ENCODE results near the gene AKAP13. TPM values are rescaled to one million over a fixed set of nuclear protein-coding genes. Genes with fewer than 3 reads are reported as not detected.
A peak's percentile ranks its signal among the peaks of the same experiment; 100 is the strongest.

Gene AKAP13
- polyA plus RNA-seq, 3 donors: 47.9 to 99.7 (median 92.6) TPM

DNA sequence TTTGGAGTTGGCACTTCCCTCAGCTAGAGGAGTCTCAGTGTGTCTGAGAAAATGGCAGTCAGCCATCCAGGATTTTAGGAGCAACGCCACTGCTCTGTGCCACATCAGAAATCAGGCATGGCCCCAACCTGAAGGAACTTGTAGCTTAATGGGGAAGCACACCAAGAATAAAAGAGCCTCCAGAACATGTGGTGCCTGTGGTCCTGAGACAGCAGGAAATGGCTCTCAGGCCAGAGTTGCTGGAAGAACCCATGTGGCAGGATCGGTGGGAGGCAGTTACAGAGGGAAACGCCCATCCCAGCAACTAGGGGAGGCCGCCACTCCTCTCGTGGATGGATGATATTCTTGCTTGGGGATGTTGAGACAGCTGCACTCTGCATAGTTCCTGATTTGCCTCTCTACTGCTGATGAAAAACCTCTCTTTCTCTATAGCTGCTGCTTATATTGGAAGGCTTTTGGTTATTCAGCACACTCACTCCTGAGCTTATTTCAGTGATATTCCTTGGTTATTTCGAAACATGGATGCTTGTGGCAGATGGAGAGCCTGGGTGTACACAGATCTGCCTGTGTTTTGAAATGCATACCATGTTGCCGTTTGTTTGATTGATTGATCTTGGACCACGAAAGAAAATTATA is 361.9 kb downstream of the AKAP13 start:
- 37% methylated on average over 8 of the region's 8 CpGs for WGBS (ENCODE audit: insufficient coverage)
- Histone ChIP-seq H3K79me2 (ENCODE audit: insufficient read depth, low read length) (no peaks in the 10 kb centered on the region), H3K4me1 (ENCODE audit: control insufficient read depth in 1 of 2, insufficient read depth in 2 of 2, low read length in 2 of 2) (no peaks in the 10 kb centered on the region), H3K27ac (ENCODE audit: low read depth in 1 of 2, low read length in 2 of 2) (peak overlapping the region in 1 of 2 donors; percentile 49), H3K9me3 (replicated peaks in 1 of 2; ENCODE audit: control insufficient read depth in 1 of 2, insufficient read depth in 1 of 2, low read length in 2 of 2) (no peaks in the 10 kb centered on the region), H4K20me1 (ENCODE audit: insufficient read depth, low read length) (peaks cover 100% of the 10 kb centered on the region), H2AFZ (ENCODE audit: insufficient read depth, low read depth, low read length, poor library complexity, severe bottlenecking) (no peak overlapping the region), H3K9ac (ENCODE audit: insufficient read depth, low read length, poor library complexity, severe bottlenecking) (no peak overlapping the region), H3K27me3 (ENCODE audit: control insufficient read depth in 2 of 2, insufficient read depth in 2 of 2, low read length in 2 of 2) (no peaks in the 10 kb centered on the region), H3K4me2 (replicated peaks; ENCODE audit: extremely low read depth, low read length, poor library complexity, severe bottlenecking) (no peak overlapping the region), H3K4me3 (replicated peaks in 1 of 3; ENCODE audit: low read depth in 2 of 3, low read length in 3 of 3) (no peak overlapping the region), H3K36me3 (replicated peaks in 1 of 2; ENCODE audit: control insufficient read depth in 1 of 2, insufficient read depth in 2 of 2, low read length in 2 of 2) (peaks cover 97 to 100% of the 10 kb centered on the region in 2 donors)
- Mint-ChIP-seq H3K36me3 (peaks cover 88 to 98% of the 10 kb centered on the region in 2 donors), H3K4me1 (no peaks in the 10 kb centered on the region), H3K4me3 (no peak overlapping the region), H3K9me3 (peaks cover 0 to 2% (median 0%) of the 10 kb centered on the region in 7 donors), H3K27ac (peak overlapping the region in 3 of 7 donors; percentile 12 to 80 (median 32)), H3K27me3 (ENCODE audit: low read depth in 3 of 3) (no peaks in the 10 kb centered on the region)
- intact Hi-C loops (cut with micrococcal nuclease): no loop called here
- TF ChIP-seq, protein P1, sequence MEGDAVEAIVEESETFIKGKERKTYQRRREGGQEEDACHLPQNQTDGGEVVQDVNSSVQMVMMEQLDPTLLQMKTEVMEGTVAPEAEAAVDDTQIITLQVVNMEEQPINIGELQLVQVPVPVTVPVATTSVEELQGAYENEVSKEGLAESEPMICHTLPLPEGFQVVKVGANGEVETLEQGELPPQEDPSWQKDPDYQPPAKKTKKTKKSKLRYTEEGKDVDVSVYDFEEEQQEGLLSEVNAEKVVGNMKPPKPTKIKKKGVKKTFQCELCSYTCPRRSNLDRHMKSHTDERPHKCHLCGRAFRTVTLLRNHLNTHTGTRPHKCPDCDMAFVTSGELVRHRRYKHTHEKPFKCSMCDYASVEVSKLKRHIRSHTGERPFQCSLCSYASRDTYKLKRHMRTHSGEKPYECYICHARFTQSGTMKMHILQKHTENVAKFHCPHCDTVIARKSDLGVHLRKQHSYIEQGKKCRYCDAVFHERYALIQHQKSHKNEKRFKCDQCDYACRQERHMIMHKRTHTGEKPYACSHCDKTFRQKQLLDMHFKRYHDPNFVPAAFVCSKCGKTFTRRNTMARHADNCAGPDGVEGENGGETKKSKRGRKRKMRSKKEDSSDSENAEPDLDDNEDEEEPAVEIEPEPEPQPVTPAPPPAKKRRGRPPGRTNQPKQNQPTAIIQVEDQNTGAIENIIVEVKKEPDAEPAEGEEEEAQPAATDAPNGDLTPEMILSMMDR (IDR thresholded peaks at IDR 0.05): no peak
- no peak for DNase-seq

GRCh38 chr15:85743392-85744055 is 363.1 kb downstream of the AKAP13 start:
- peaks cover 0 to 2% (median 0%) of the 10 kb centered on the region in 7 donors for H3K9me3 Mint-ChIP-seq
- H3K27me3 Mint-ChIP-seq (ENCODE audit: low read depth in 3 of 3): no peaks in the 10 kb centered on the region
- H3K27ac Mint-ChIP-seq: peak overlapping the region in 4 of 7 donors; percentile 33 to 74 (median 60)
- TF ChIP-seq, protein P1 (IDR thresholded peaks at IDR 0.05): no peak
- peaks cover 92 to 99% of the 10 kb centered on the region in 2 donors for H3K36me3 Mint-ChIP-seq
- H3K27ac ChIP-seq (ENCODE audit: low read depth in 1 of 2, low read length in 2 of 2): no peak overlapping the region
- no peak overlapping the region for H3K4me3 ChIP-seq (replicated peaks in 1 of 3; ENCODE audit: low read depth in 2 of 3, low read length in 3 of 3)
- no peak overlapping the region for H2AFZ ChIP-seq (ENCODE audit: insufficient read depth, low read depth, low read length, poor library complexity, severe bottlenecking)
- no peaks in the 10 kb centered on the region for H3K9me3 ChIP-seq (replicated peaks in 1 of 2; ENCODE audit: control insufficient read depth in 1 of 2, insufficient read depth in 1 of 2, low read length in 2 of 2)
- no peaks in the 10 kb centered on the region for H3K4me1 ChIP-seq (ENCODE audit: control insufficient read depth in 1 of 2, insufficient read depth in 2 of 2, low read length in 2 of 2)
- H3K27me3 ChIP-seq (ENCODE audit: control insufficient read depth in 2 of 2, insufficient read depth in 2 of 2, low read length in 2 of 2): no peaks in the 10 kb centered on the region
- no peak overlapping the region for H3K4me3 Mint-ChIP-seq
- peaks cover 100% of the 10 kb centered on the region for H4K20me1 ChIP-seq (ENCODE audit: insufficient read depth, low read length)
- H3K4me2 ChIP-seq (replicated peaks; ENCODE audit: extremely low read depth, low read length, poor library complexity, severe bottlenecking): no peak overlapping the region
- H3K36me3 ChIP-seq (replicated peaks in 1 of 2; ENCODE audit: control insufficient read depth in 1 of 2, insufficient read depth in 2 of 2, low read length in 2 of 2): peaks cover 98 to 100% of the 10 kb centered on the region in 2 donors
- DNase-seq: no peak
- H3K4me1 Mint-ChIP-seq: no peaks in the 10 kb centered on the region
- 98% methylated on average over 8 of the region's 14 CpGs for WGBS (ENCODE audit: insufficient coverage)
- H3K9ac ChIP-seq (ENCODE audit: insufficient read depth, low read length, poor library complexity, severe bottlenecking): no peak overlapping the region
- intact Hi-C loops (cut with micrococcal nuclease): no loop called here
- H3K79me2 ChIP-seq (ENCODE audit: insufficient read depth, low read length): no peaks in the 10 kb centered on the region
